GM12864 (cell line): ENCODE data around the gene MYDGF.

ENCODE experiments used
- DNase-seq: peaks from one replicate; pipeline ENCODE4 v3.0.0-alpha.2; 2011; ENCODE audit warnings: low read depth
- H3K4me3 ChIP-seq: 2 replicates; pipeline ENCODE4 v1.5.1; 2011; ENCODE audit warnings: mild to moderate bottlenecking, low read depth, low read length, control low read depth
- TF ChIP-seq, protein P1 (sequence below): IDR thresholded peaks from 2 replicates; pipeline ENCODE4 v1.5.1; 2011; ENCODE audit warnings: low read depth, mild to moderate bottlenecking, moderate library complexity, low read length, control low read depth, inconsistent platforms; ENCODE audit errors: missing control alignments

Gene MYDGF

DNA sequence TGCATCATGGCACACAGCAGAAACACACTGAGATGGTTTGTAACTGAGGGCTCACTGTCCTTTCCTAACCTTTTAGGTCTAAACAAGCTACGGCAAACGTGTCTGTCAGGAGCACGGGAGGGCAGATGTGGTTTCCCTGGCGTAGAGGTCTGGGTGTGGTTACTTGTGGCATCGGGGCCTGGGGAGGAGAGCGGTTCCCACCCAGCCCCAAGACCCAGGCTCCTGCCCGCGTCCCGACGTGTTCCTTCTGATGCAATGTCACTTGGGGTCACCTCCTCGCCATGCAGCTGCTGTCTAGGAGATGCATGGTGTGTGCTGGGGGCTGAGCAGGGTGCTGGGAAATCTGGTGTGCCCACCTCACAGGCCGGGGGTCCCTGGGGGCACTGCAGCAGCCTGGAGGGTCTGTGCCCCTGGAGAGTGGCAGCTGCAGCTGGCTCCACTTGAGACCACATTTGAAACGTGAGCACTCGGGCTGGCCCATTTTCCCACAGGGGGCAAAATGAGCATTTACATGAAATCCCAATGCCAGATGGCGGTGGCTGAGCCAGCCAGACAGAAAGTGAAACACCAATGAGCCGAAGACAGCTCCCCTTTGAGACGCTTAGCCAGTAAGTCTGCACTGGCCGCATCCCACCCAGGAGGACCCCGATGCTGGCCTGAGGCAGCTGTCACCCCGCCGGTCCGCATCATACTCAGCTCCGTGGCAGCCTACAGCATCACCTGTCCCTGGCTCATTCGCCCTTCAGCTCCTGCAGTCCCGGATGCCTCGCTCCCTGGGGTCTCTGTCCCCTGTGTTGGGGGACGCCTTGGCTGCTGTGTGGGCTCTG lies 22.3 kb upstream of the MYDGF start:
- DNase-seq = no peak
- TF ChIP-seq, protein P1, sequence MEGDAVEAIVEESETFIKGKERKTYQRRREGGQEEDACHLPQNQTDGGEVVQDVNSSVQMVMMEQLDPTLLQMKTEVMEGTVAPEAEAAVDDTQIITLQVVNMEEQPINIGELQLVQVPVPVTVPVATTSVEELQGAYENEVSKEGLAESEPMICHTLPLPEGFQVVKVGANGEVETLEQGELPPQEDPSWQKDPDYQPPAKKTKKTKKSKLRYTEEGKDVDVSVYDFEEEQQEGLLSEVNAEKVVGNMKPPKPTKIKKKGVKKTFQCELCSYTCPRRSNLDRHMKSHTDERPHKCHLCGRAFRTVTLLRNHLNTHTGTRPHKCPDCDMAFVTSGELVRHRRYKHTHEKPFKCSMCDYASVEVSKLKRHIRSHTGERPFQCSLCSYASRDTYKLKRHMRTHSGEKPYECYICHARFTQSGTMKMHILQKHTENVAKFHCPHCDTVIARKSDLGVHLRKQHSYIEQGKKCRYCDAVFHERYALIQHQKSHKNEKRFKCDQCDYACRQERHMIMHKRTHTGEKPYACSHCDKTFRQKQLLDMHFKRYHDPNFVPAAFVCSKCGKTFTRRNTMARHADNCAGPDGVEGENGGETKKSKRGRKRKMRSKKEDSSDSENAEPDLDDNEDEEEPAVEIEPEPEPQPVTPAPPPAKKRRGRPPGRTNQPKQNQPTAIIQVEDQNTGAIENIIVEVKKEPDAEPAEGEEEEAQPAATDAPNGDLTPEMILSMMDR = no peak
- no peak overlapping the region for H3K4me3 ChIP-seq

DNA sequence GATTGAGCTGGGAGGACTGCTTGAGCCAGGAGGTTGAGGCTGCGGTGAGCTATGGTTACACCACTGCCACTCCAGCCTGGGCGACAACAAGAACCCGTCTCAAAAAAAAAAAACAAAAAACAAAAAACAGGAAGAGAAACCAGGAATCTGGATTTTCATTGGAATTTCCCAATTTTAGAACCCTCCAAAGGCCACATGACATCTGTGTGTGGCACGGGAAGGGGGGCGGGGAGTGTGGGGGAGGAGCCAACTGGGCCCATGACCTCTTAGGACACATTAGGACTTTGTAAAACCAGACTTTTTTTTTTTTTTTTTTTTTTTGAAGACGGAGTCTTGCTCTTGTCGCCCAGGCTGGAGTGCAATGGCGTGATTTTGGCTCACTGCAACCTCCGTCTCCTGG lies 21.2 kb upstream of the MYDGF start:
- TF ChIP-seq, protein P1 = no peak
- H3K4me3 ChIP-seq = no peak overlapping the region
- no peak for DNase-seq

GRCh38 chr19:4690361-4690760 lies 20.2 kb upstream of the MYDGF start:
- H3K4me3 ChIP-seq = no peak overlapping the region
- no peak for DNase-seq
- TF ChIP-seq, protein P1 = no peak

DNA sequence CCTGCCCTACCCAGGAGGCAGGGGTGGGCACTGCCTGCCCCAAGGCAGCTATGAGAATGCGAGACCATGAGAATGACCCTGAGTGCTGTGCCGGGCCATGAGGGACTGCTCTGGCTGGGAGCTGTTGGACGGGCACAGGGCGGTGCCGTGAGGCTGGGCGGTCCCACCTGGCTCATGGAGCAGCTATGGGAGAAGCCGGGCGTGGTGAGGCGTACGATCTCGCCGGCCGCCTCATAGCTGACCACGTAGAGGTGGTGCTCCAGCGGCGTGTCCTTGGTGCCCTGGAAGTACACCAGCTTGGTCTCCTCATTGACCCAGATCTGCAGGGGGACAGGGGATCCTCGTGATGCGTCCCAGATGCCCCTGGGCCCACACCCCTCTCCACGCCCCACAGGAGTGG lies 19.3 kb upstream of the MYDGF start:
- H3K4me3 ChIP-seq = no peak overlapping the region
- TF ChIP-seq, protein P1 = no peak
- DNase-seq = no peak

DNA sequence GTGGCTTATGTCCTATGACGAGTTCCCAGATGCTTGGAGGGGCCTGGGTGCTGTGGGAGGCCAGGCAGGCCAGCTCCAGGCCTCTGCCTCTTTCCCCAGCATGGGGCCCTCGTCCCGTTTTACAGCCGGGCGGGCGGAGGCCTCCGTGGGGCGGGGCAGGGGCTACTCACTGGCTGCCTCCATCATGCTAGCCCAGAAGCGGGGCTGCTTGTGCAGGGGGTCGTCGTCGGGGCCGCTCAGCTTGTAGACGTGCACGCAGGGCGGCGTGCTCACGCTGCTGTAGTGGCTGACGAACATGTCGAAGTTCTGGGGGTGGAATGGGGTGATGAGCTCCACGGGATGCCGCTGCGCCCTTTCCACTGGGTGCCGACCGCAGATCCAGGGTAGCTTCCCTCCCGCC lies 18.4 kb upstream of the MYDGF start:
- H3K4me3 ChIP-seq = no peak overlapping the region
- DNase-seq = no peak
- TF ChIP-seq, protein P1 = no peak

- no peak for DNase-seq
- TF ChIP-seq, protein P1 = no peak
- H3K4me3 ChIP-seq = no peak overlapping the region
These were observed 17.3 kb upstream of the MYDGF start for GRCh38 chr19:4687396-4687795.

GRCh38 chr19:4686700-4687099 lies 16.6 kb upstream of the MYDGF start:
- no peak overlapping the region for H3K4me3 ChIP-seq
- DNase-seq = no peak
- TF ChIP-seq, protein P1 = no peak
